Anterior cingulate cortex (tissue), 58 donors: ENCODE measurements around the gene MMEL1.
A peak's percentile ranks its signal among the peaks of the same experiment; 100 is the strongest.

Experiments used
- DNase-seq, 58 donors: peaks; one replicate each; lab custom pipeline; 2025; lab: John Stamatoyannopoulos, UW

MMEL1 gene

GRCh38 chr1:2593251-2593878 is 39.5 kb downstream of the MMEL1 start:
- DNase-seq = no peak

GRCh38 chr1:2592672-2593071 is 40.1 kb downstream of the MMEL1 start:
- no peak for DNase-seq

GRCh38 chr1:2591581-2592261 is 41.1 kb downstream of the MMEL1 start:
- no peak for DNase-seq

GRCh38 chr1:2591233-2591580 is 41.6 kb downstream of the MMEL1 start:
- DNase-seq = no peak

- DNase-seq = no peak
These were observed 42.3 kb downstream of the MMEL1 start for GRCh38 chr1:2590233-2591141.

- no peak for DNase-seq
These were observed 43.2 kb downstream of the MMEL1 start for GRCh38 chr1:2589431-2590232.

GRCh38 chr1:2588661-2589430 is 44.0 kb downstream of the MMEL1 start:
- peak in 1 of 58 donors; percentile 5 for DNase-seq

GRCh38 chr1:2587860-2588571 is 44.8 kb downstream of the MMEL1 start:
- no peak for DNase-seq

- peak in 2 of 58 donors; percentile 44 to 62 for DNase-seq
These were observed 45.6 kb downstream of the MMEL1 start for GRCh38 chr1:2587071-2587859.

- peak; percentile 89 to 100 (median 99) for DNase-seq
These were observed 46.4 kb downstream of the MMEL1 start, which contains the start of gene PRXL2B for GRCh38 chr1:2586154-2587070. Gene PRXL2B (plus strand): TSS chr1:2586777. CDS start chr1:2586886, 109 bp downstream.

- peak in 44 of 58 donors; percentile 19 to 75 (median 48) for DNase-seq
These were observed 47.3 kb downstream of the MMEL1 start for GRCh38 chr1:2585318-2586092.

GRCh38 chr1:2584686-2585317 is 48.0 kb downstream of the MMEL1 start:
- DNase-seq = peak in 4 of 58 donors; percentile 33 to 55 (median 52)

- DNase-seq = no peak
These were observed 48.9 kb downstream of the MMEL1 start for GRCh38 chr1:2583871-2584351.

- DNase-seq = no peak
These were observed 49.5 kb downstream of the MMEL1 start for GRCh38 chr1:2583331-2583791.

GRCh38 chr1:2582391-2582790 is 50.4 kb downstream of the MMEL1 start:
- DNase-seq = peak in 5 of 58 donors; percentile 4 to 33 (median 13)
